Gastrocnemius medialis (tissue), 4 donors: ENCODE results near the gene SLC9A1.

Experiments
- CTCF ChIP-seq, 5 experiments: fragments of 450-650 bp in 3 of 5; fragments of 200-600 bp in 2 of 5; sonication (generic) in 2 of 5; IDR thresholded peaks in 4 of 5; conservative IDR thresholded peaks in 1 of 5; 1 replicate in 4 of 5; 2 replicates in 1 of 5; pipeline ENCODE4 v1.5.1; 2016 to 2019; ENCODE audit warnings: antibody characterized with exemption in 5 of 5, mild to moderate bottlenecking in 3 of 5, moderate library complexity in 3 of 5
- POLR2A ChIP-seq, 2 donors: fragments of 450-650 bp; IDR thresholded peaks; one replicate each; pipeline ENCODE4 v1.6.1; 2017; ENCODE audit warnings: antibody characterized with exemption in 2 of 2, mild to moderate bottlenecking in 2 of 2, moderate library complexity in 2 of 2

DNA sequence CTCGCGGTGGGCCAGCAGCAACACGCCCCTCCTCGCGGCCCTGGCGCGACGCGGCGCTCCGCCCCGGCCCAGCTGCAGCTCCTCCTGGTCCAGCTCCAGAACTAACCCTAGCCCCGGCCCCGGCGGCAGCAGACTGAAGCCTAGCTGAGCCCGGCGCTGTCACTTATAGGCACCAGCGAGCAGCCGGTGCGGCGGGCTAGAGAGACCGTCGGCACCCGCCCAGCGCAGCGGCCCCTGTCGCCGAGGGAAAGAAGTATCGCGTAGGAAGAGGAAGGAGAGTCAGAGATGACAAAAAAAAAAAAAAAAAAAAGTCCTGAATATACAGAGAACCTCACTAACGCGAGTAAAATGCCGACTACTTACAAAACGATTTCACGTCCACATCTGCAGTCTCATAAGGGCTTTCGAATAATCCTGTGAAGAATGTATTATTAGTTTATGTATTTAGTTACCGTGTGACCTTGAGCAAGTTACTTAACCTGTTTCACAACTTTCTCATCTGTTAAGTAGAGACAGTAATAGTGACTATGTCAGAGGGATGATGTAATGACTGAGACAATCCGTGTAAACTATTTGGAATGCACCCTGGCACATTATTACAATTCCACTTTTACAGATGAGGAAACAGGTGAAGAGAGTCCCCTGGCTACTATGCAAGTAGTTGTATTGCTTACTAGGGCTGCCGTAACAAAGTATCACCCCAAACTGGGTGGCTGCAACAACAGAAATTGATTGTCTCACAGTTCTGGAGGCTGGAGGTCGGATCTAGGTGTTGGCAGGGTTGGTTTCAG lies at the start of gene SLC9A1:
- TF ChIP-seq CTCF (IDR thresholded peaks at IDR 0.05 in 4 of 5, conservative IDR thresholded peaks at IDR 0.05 in 1 of 5) (peak; percentile 64 to 78 (median 75)), POLR2A (IDR thresholded peaks at IDR 0.05) (peak; percentile 99 to 100)
